K562 (cell line): Measurements from ENCODE around the gene ADAMTS6. TPM values are rescaled to one million over a fixed set of nuclear protein-coding genes. Genes with fewer than 3 reads are reported as not detected.
A peak's percentile ranks its signal among the peaks of the same experiment; 100 is the strongest.

Experiments used
- FOS ChIP-seq: IDR thresholded peaks from 3 replicates; pipeline ENCODE4 v1.6.1; 2011; ENCODE audit not compliant: insufficient read length; ENCODE audit errors: extremely low read depth
- RUNX1 ChIP-seq: sonication (generic); IDR thresholded peaks from 2 replicates; pipeline ENCODE4 v1.6.1; 2016; ENCODE audit warnings: antibody characterized with exemption, low read depth
- ZNF140 ChIP-seq: fragments of 250-450 bp; sonication (Bioruptor Pico); IDR thresholded peaks from 2 replicates; pipeline ENCODE4 v1.8.0; 2021; ENCODE audit warnings: moderate library complexity, mild to moderate bottlenecking, inconsistent platforms
- ZNF224 ChIP-seq: sonication (generic); formaldehyde crosslinking; IDR thresholded peaks from 2 replicates; pipeline ENCODE4 v1.8.0; 2022; ENCODE audit warnings: mild to moderate bottlenecking, missing genetic modification reagents
- ZNF398 ChIP-seq: fragments of 250-450 bp; sonication (Bioruptor Pico); IDR thresholded peaks from 2 replicates; pipeline ENCODE4 v1.8.0; 2021; ENCODE audit warnings: moderate library complexity, mild to moderate bottlenecking, inconsistent platforms
- ZNF561 ChIP-seq: fragments of 450-650 bp; formaldehyde crosslinking; conservative IDR thresholded peaks from 2 replicates; pipeline ENCODE4 v1.4.0; 2020; ENCODE audit warnings: mild to moderate bottlenecking, moderate library complexity
- ZNF740 ChIP-seq, 3 experiments: fragments of 200-800 bp in 1 of 3; sonication (Bioruptor generic) in 1 of 3; sonication (generic) in 1 of 3; formaldehyde crosslinking in 1 of 3; IDR thresholded peaks; 2 replicates each; pipeline versions ENCODE4 v1.6.1 to v1.8.0; 2016 to 2022; ENCODE audit warnings: mild to moderate bottlenecking in 2 of 3, missing compliant biosample characterization in 2 of 3, missing genetic modification characterization in 2 of 3, missing genetic modification reagents in 1 of 3
- polyA plus RNA-seq, 8 experiments: library from polyadenylated mRNA; depleted of rRNA in 4 of 8; stranded (reverse) in 5 of 8; unstranded in 3 of 8; fragments of >200 nt; fragmentation: Nextera tagmentation in 2 of 8; fragmentation: Illumina TruSeq in 1 of 8; extraction: Ambion mirVana in 2 of 8; extraction: Trizol in 1 of 8; gene quantifications; 2 replicates each; pipeline versions ENCODE4 v1.2.1 to v1.2.3, GENCODE V29; 2011 to 2014; ENCODE audit warnings: inconsistent platforms in 1 of 8, missing spikeins in 1 of 8
- total RNA-seq, 7 experiments: library from RNA; depleted of rRNA in 6 of 7; stranded (reverse); fragments of >200 nt in 6 of 7; fragmentation: Illumina TruSeq in 2 of 7; extraction: Trizol in 2 of 7; gene quantifications; 2 replicates each; pipeline versions ENCODE4 v1.2.1 to v1.2.3, GENCODE V29; 2011 to 2021; ENCODE audit warnings: low replicate concordance in 1 of 7
- TF ChIP-seq, protein P1 (sequence below), 2 experiments: fragments of 450-650 bp; formaldehyde crosslinking in 1 of 2; IDR thresholded peaks; 2 replicates each; pipeline versions ENCODE4 v1.4.0 to v1.6.1; 2014 to 2020; ENCODE audit warnings: mild to moderate bottlenecking in 2 of 2, borderline replicate concordance in 1 of 2, low read depth in 1 of 2
- TF ChIP-seq, protein P2 (sequence below): IDR thresholded peaks from 2 replicates; pipeline ENCODE4 v1.6.1; 2014; ENCODE audit warnings: antibody characterized with exemption

The ADAMTS6 gene
- total and polyA plus RNA-seq, 9 of the 15 experiments (the other 6 are each of a cell fraction or from before 2014, with no cell fraction given) = 0.57 to 5.3 (median 1.5) TPM

DNA sequence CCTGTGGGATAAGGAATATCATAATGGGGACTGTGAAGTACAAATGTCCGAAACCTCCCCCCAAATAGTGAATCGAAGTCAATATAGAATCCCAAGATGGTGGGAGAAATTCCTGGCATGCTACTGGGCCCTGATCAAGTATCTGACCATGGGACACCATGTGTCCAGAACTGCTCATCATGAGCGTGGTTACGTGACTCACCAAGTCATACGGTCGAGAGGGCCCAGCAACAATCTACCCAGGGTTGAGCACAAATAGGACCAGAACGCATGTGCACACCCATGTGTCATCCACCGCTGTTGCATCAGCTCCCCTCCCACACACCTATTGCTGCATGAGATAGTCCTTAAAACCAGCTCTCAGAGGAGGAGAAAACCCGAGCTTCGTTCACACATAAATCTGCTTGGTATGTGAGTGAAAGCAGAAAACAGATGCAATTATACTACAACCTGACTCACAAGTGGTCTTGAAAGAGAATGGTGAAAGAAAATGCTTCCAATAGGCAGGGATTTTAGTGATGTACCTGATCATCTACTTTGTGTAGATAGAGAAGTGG lies 359.8 kb downstream of the ADAMTS6 start (continued):
- TF ChIP-seq ZNF398 (CRISPR knock-in tag) (no peak), ZNF224 (peak; percentile 71; the same call in 1 of the 2 replicates), ZNF561 (no peak), RUNX1 (no peak), FOS (peak; percentile 5), ZNF740 (CRISPR knock-in tag; IDR thresholded peaks at IDR 0.05) (0 out of 2 replicates have a peak, but pooled peaks have one; percentile 47), ZNF740 (tag; IDR thresholded peaks at IDR 0.05) (no peak), ZNF140 (CRISPR knock-in tag) (no peak)
- TF ChIP-seq, protein P1, sequence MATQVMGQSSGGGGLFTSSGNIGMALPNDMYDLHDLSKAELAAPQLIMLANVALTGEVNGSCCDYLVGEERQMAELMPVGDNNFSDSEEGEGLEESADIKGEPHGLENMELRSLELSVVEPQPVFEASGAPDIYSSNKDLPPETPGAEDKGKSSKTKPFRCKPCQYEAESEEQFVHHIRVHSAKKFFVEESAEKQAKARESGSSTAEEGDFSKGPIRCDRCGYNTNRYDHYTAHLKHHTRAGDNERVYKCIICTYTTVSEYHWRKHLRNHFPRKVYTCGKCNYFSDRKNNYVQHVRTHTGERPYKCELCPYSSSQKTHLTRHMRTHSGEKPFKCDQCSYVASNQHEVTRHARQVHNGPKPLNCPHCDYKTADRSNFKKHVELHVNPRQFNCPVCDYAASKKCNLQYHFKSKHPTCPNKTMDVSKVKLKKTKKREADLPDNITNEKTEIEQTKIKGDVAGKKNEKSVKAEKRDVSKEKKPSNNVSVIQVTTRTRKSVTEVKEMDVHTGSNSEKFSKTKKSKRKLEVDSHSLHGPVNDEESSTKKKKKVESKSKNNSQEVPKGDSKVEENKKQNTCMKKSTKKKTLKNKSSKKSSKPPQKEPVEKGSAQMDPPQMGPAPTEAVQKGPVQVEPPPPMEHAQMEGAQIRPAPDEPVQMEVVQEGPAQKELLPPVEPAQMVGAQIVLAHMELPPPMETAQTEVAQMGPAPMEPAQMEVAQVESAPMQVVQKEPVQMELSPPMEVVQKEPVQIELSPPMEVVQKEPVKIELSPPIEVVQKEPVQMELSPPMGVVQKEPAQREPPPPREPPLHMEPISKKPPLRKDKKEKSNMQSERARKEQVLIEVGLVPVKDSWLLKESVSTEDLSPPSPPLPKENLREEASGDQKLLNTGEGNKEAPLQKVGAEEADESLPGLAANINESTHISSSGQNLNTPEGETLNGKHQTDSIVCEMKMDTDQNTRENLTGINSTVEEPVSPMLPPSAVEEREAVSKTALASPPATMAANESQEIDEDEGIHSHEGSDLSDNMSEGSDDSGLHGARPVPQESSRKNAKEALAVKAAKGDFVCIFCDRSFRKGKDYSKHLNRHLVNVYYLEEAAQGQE (IDR thresholded peaks at IDR 0.05; ENCODE audit: borderline replicate concordance) = no peak
- TF ChIP-seq, protein P1 (CRISPR knock-in tag; IDR thresholded peaks at IDR 0.05; ENCODE audit: low read depth) = 0 out of 2 replicates have a peak, but pooled peaks have one; percentile 37
- TF ChIP-seq, protein P2, sequence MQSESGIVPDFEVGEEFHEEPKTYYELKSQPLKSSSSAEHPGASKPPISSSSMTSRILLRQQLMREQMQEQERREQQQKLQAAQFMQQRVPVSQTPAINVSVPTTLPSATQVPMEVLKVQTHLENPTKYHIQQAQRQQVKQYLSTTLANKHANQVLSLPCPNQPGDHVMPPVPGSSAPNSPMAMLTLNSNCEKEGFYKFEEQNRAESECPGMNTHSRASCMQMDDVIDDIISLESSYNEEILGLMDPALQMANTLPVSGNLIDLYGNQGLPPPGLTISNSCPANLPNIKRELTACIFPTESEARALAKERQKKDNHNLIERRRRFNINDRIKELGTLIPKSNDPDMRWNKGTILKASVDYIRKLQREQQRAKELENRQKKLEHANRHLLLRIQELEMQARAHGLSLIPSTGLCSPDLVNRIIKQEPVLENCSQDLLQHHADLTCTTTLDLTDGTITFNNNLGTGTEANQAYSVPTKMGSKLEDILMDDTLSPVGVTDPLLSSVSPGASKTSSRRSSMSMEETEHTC = peak; percentile 43; the same call in 1 of the 2 replicates
